IgD-negative memory B cell (primary cell): ENCODE data around the gene NPAS1. TPM values are rescaled to one million over a fixed set of nuclear protein-coding genes. Genes with fewer than 3 reads are reported as not detected.
A peak's percentile ranks its signal among the peaks of the same experiment; 100 is the strongest.

Experiments used
- H3K27ac Mint-ChIP-seq, 3 donors: one replicate each; pipeline ENCODE4 v1.8.0; 2020 to 2022; ENCODE audit warnings: mild to moderate bottlenecking in 3 of 3, mixed read lengths in 3 of 3, moderate library complexity in 1 of 3
- H3K27me3 Mint-ChIP-seq: one replicate; pipeline ENCODE4 v1.8.0; 2021; ENCODE audit warnings: mixed read lengths
- H3K36me3 Mint-ChIP-seq: one replicate; pipeline ENCODE4 v1.8.0; 2020; ENCODE audit warnings: mild to moderate bottlenecking, mixed read lengths
- H3K4me1 Mint-ChIP-seq, 3 donors: one replicate each; pipeline ENCODE4 v1.8.0; 2020 to 2022; ENCODE audit warnings: mixed read lengths in 3 of 3, mild to moderate bottlenecking in 1 of 3
- H3K4me3 Mint-ChIP-seq, 4 donors: one replicate each; pipeline ENCODE4 v1.8.0; 2020 to 2022; ENCODE audit warnings: mild to moderate bottlenecking in 4 of 4, mixed read lengths in 4 of 4, moderate library complexity in 3 of 4
- H3K9me3 Mint-ChIP-seq, 3 donors: one replicate each; pipeline ENCODE4 v1.8.0; 2020 to 2021; ENCODE audit warnings: mixed read lengths in 3 of 3, mild to moderate bottlenecking in 1 of 3
- polyA plus RNA-seq: library from polyadenylated mRNA; unstranded; fragments of 300-500 nt; fragmentation: Illumina TruSeq; gene quantifications from one replicate; pipeline ENCODE4 v1.2.3, GENCODE V29; 2021

Gene NPAS1
- polyA plus RNA-seq, 1 donor from 2014 or later, result 1.0 TPM

- H3K27ac Mint-ChIP-seq, result peak overlapping the region in 1 of 3 donors; percentile 39
- peaks cover 0 to 3% (median 0%) of the 10 kb centered on the region in 3 donors for H3K9me3 Mint-ChIP-seq
- H3K4me3 Mint-ChIP-seq, result peak overlapping the region in 1 of 4 donors; percentile 47
- H3K36me3 Mint-ChIP-seq, result peaks cover 2% of the 10 kb centered on the region
- H3K27me3 Mint-ChIP-seq, result peaks cover 48% of the 10 kb centered on the region
- peaks cover 0 to 5% (median 5%) of the 10 kb centered on the region in 3 donors for H3K4me1 Mint-ChIP-seq
These were observed 2.5 kb downstream of the NPAS1 start for GRCh38 chr19:47022140-47022536.

GRCh38 chr19:47022541-47023447 is 3.2 kb downstream of the NPAS1 start:
- H3K9me3 Mint-ChIP-seq, result peaks cover 0 to 3% (median 0%) of the 10 kb centered on the region in 3 donors
- H3K27me3 Mint-ChIP-seq, result peaks cover 50% of the 10 kb centered on the region
- H3K27ac Mint-ChIP-seq, result no peak overlapping the region
- H3K4me1 Mint-ChIP-seq, result peaks cover 0 to 5% (median 5%) of the 10 kb centered on the region in 3 donors
- peak overlapping the region in 1 of 4 donors; percentile 29 for H3K4me3 Mint-ChIP-seq
- peaks cover 2% of the 10 kb centered on the region for H3K36me3 Mint-ChIP-seq

GRCh38 chr19:47023448-47023794 is 3.8 kb downstream of the NPAS1 start:
- peaks cover 2% of the 10 kb centered on the region for H3K36me3 Mint-ChIP-seq
- H3K27me3 Mint-ChIP-seq, result peaks cover 53% of the 10 kb centered on the region

GRCh38 chr19:47024502-47024901 is 4.9 kb downstream of the NPAS1 start:
- Mint-ChIP-seq H3K4me1 (peaks cover 0 to 5% (median 4%) of the 10 kb centered on the region in 3 donors), H3K9me3 (peaks cover 0 to 3% (median 0%) of the 10 kb centered on the region in 3 donors), H3K27me3 (peaks cover 48% of the 10 kb centered on the region), H3K27ac (no peak overlapping the region), H3K4me3 (no peak overlapping the region), H3K36me3 (peaks cover 2% of the 10 kb centered on the region)

More at GRCh38 chr19:47023448-47023794, 3.8 kb downstream of the NPAS1 start:
- Mint-ChIP-seq H3K9me3 (peaks cover 0 to 3% (median 0%) of the 10 kb centered on the region in 3 donors), H3K4me1 (peaks cover 0 to 5% (median 5%) of the 10 kb centered on the region in 3 donors), H3K4me3 (peak overlapping the region in 1 of 4 donors; percentile 29), H3K27ac (no peak overlapping the region)

- Mint-ChIP-seq H3K4me3 (peak overlapping the region in 1 of 4 donors; percentile 55), H3K27ac (peak overlapping the region in 1 of 3 donors; percentile 63)
These were observed 6.5 kb downstream of the NPAS1 start for GRCh38 chr19:47026156-47026555.

GRCh38 chr19:47026889-47027288 is 7.3 kb downstream of the NPAS1 start:
- peaks cover 0 to 3% (median 0%) of the 10 kb centered on the region in 3 donors for H3K9me3 Mint-ChIP-seq
- peaks cover 1 to 5% (median 3%) of the 10 kb centered on the region in 3 donors for H3K4me1 Mint-ChIP-seq
- H3K27ac Mint-ChIP-seq, result no peak overlapping the region
- H3K4me3 Mint-ChIP-seq, result peak overlapping the region in 1 of 4 donors; percentile 8
- H3K27me3 Mint-ChIP-seq, result peaks cover 49% of the 10 kb centered on the region
- H3K36me3 Mint-ChIP-seq, result peaks cover 2% of the 10 kb centered on the region

More at GRCh38 chr19:47026156-47026555, 6.5 kb downstream of the NPAS1 start:
- peaks cover 1 to 5% (median 4%) of the 10 kb centered on the region in 3 donors for H3K4me1 Mint-ChIP-seq
- H3K27me3 Mint-ChIP-seq, result peaks cover 51% of the 10 kb centered on the region
- H3K36me3 Mint-ChIP-seq, result peaks cover 2% of the 10 kb centered on the region
- H3K9me3 Mint-ChIP-seq, result peaks cover 0 to 3% (median 0%) of the 10 kb centered on the region in 3 donors

- no peak overlapping the region for H3K4me3 Mint-ChIP-seq
- peaks cover 2% of the 10 kb centered on the region for H3K36me3 Mint-ChIP-seq
- H3K9me3 Mint-ChIP-seq, result peaks cover 0 to 3% (median 0%) of the 10 kb centered on the region in 3 donors
- H3K4me1 Mint-ChIP-seq, result peaks cover 3 to 5% (median 4%) of the 10 kb centered on the region in 3 donors
- H3K27me3 Mint-ChIP-seq, result peaks cover 46% of the 10 kb centered on the region
- no peak overlapping the region for H3K27ac Mint-ChIP-seq
These were observed 8.0 kb downstream of the NPAS1 start for GRCh38 chr19:47027586-47028088.

- Mint-ChIP-seq H3K36me3 (peaks cover 2% of the 10 kb centered on the region), H3K4me1 (peaks cover under 1 to 4% (median 2%) of the 10 kb centered on the region in 3 donors), H3K4me3 (no peak overlapping the region), H3K27ac (no peak overlapping the region), H3K9me3 (peaks cover 0 to 3% (median 0%) of the 10 kb centered on the region in 3 donors), H3K27me3 (peaks cover 41% of the 10 kb centered on the region)
These were observed 8.6 kb downstream of the NPAS1 start for GRCh38 chr19:47028195-47028601.

GRCh38 chr19:47032171-47032811 is 12.7 kb downstream of the NPAS1 start:
- no peaks in the 10 kb centered on the region for H3K36me3 Mint-ChIP-seq
- no peak overlapping the region for H3K27ac Mint-ChIP-seq
- H3K4me1 Mint-ChIP-seq, result peaks cover 10 to 17% (median 14%) of the 10 kb centered on the region in 3 donors
- peaks cover 21% of the 10 kb centered on the region for H3K27me3 Mint-ChIP-seq
- H3K4me3 Mint-ChIP-seq, result no peak overlapping the region
- no peaks in the 10 kb centered on the region for H3K9me3 Mint-ChIP-seq

GRCh38 chr19:47035127-47036096 is 15.8 kb downstream of the NPAS1 start:
- H3K4me1 Mint-ChIP-seq, result peaks cover 10 to 17% (median 14%) of the 10 kb centered on the region in 3 donors
- H3K4me3 Mint-ChIP-seq, result peak overlapping the region; percentile 88 to 97 (median 96)
- H3K36me3 Mint-ChIP-seq, result no peaks in the 10 kb centered on the region
- H3K27ac Mint-ChIP-seq, result peak overlapping the region; percentile 73 to 94 (median 87)
- H3K27me3 Mint-ChIP-seq, result peaks cover 8% of the 10 kb centered on the region
- H3K9me3 Mint-ChIP-seq, result no peaks in the 10 kb centered on the region

- no peaks in the 10 kb centered on the region for H3K36me3 Mint-ChIP-seq
- H3K4me1 Mint-ChIP-seq, result peaks cover 10 to 16% (median 12%) of the 10 kb centered on the region in 3 donors
- H3K27ac Mint-ChIP-seq, result peak overlapping the region; percentile 73 to 94 (median 87)
- peaks cover 5% of the 10 kb centered on the region for H3K27me3 Mint-ChIP-seq
- no peaks in the 10 kb centered on the region for H3K9me3 Mint-ChIP-seq
- peak overlapping the region; percentile 88 to 97 (median 96) for H3K4me3 Mint-ChIP-seq
These were observed 16.5 kb downstream of the NPAS1 start for GRCh38 chr19:47036097-47036651.

- H3K27ac Mint-ChIP-seq, result no peak overlapping the region
- H3K36me3 Mint-ChIP-seq, result no peaks in the 10 kb centered on the region
- H3K9me3 Mint-ChIP-seq, result no peaks in the 10 kb centered on the region
- peak overlapping the region in 1 of 4 donors; percentile 29 for H3K4me3 Mint-ChIP-seq
- H3K4me1 Mint-ChIP-seq, result peaks cover 10 to 13% (median 12%) of the 10 kb centered on the region in 3 donors
- H3K27me3 Mint-ChIP-seq, result no peaks in the 10 kb centered on the region
These were observed 18.1 kb downstream of the NPAS1 start for GRCh38 chr19:47037766-47038165.

- Mint-ChIP-seq H3K27me3 (no peaks in the 10 kb centered on the region), H3K9me3 (no peaks in the 10 kb centered on the region), H3K4me1 (peaks cover 10 to 13% (median 11%) of the 10 kb centered on the region in 3 donors), H3K27ac (no peak overlapping the region), H3K4me3 (peak overlapping the region in 1 of 4 donors; percentile 55), H3K36me3 (no peaks in the 10 kb centered on the region)
These were observed 19.7 kb downstream of the NPAS1 start for GRCh38 chr19:47039239-47039874.
